Heart right ventricle (tissue), 16 donors: ENCODE measurements around the gene HLA-DPA1. TPM values are rescaled to one million over a fixed set of nuclear protein-coding genes. Genes with fewer than 3 reads are reported as not detected.

Source experiments
- ATAC-seq, 8 donors: fragments of 200-7000 bp; cut with Tn5 transposase; one replicate each; pipeline ENCODE4 v1.9.1; 2020; ENCODE audit warnings: mild to moderate bottlenecking in 8 of 8, moderate library complexity in 8 of 8, moderate number of reproducible peaks in 1 of 8
- DNase-seq, 2 donors: peaks; one replicate each; pipeline ENCODE4 v3.0.0-alpha.2; 2020
- H3K27ac ChIP-seq, 10 donors: fragments of 200-600 bp; sonication (generic) in 2 of 10; one replicate each; pipeline versions ENCODE4 v1.5.0 to v1.8.0; 2020 to 2022; ENCODE audit warnings: mild to moderate bottlenecking in 3 of 10
- H3K27me3 ChIP-seq, 7 donors: fragments of 200-600 bp; one replicate each; pipeline ENCODE4 v1.8.0; 2021 to 2022; ENCODE audit warnings: mild to moderate bottlenecking in 2 of 7
- H3K36me3 ChIP-seq, 9 donors: fragments of 200-600 bp; sonication (generic) in 1 of 9; one replicate each; pipeline versions ENCODE4 v1.5.0 to v1.8.0; 2020 to 2022; ENCODE audit warnings: mild to moderate bottlenecking in 2 of 9
- H3K4me1 ChIP-seq, 9 donors: fragments of 200-600 bp; sonication (generic) in 1 of 9; one replicate each; pipeline versions ENCODE4 v1.5.0 to v1.8.0; 2020 to 2022; ENCODE audit warnings: mild to moderate bottlenecking in 4 of 9
- H3K4me3 ChIP-seq, 10 donors: fragments of 200-600 bp; sonication (generic) in 2 of 10; one replicate each; pipeline versions ENCODE4 v1.5.0 to v1.8.0; 2020 to 2022; ENCODE audit warnings: mild to moderate bottlenecking in 7 of 10, moderate library complexity in 2 of 10
- H3K9me3 ChIP-seq, 11 donors: fragments of 200-600 bp in 10 of 11; sonication (generic) in 2 of 11; one replicate each; pipeline versions ENCODE4 v1.5.0 to v1.8.0; 2013 to 2022; ENCODE audit warnings: mild to moderate bottlenecking in 2 of 11, control low read depth in 1 of 11, moderate library complexity in 1 of 11
- CTCF ChIP-seq, 9 donors: fragments of 200-600 bp; sonication (generic) in 2 of 9; IDR thresholded peaks; one replicate each; pipeline versions ENCODE4 v1.5.0 to v1.8.0; 2021 to 2022; ENCODE audit warnings: antibody characterized with exemption in 9 of 9, mild to moderate bottlenecking in 5 of 9, moderate library complexity in 1 of 9
- WGBS, 2 donors: extraction: QIAGEN DNeasy Blood & Tissue Kit; methylation state at CpG; one replicate each; pipeline ENCODE4 v1.1.7; 2013; ENCODE audit warnings: inconsistent platforms in 1 of 2; 5-methylcytosine and 5-hydroxymethylcytosine counted together
- intact Hi-C, 10 donors: fragments of 100-400 bp; cut with DNase I; formaldehyde crosslinking; loops; one replicate each; pipeline versions ENCODE4 v1.11.1 to v1.14.2; 2022
- polyA plus RNA-seq, 2 donors: library from polyadenylated mRNA; stranded (reverse); fragments of 200-250 nt; gene quantifications; one replicate each; pipeline ENCODE4 v1.2.3, GENCODE V29; 2013
- total RNA-seq, 10 donors: library from RNA; stranded (reverse); fragmentation: NEBNext Ultra II Directional in 3 of 10; extraction: Animal tissue kit (Norgen Biotek cat#: 25700) in 3 of 10; gene quantifications; one replicate each; pipeline versions ENCODE4 v1.2.1 to v1.2.4, GENCODE V29; 2021 to 2023
- donor health status: Arrhythmogenic right ventricular cardiomyopathy.
- donor health status: ischemic (EF 13 %, LVEDD 7.1; RV severe dilation, severe dysfunction).
- donor health status: healthy with polysubstance abuse.
- donor health status: DM: no; HTN: yes; CAD: no.
- donor health status: DM: no; HTN: no; CAD: no.
- donor health status: ischemic (EF 25% LVEDD 6.9; RV normal size, moderate dysfunction).
- donor health status: ischemic (EF 25% LVEDD 5.7; RV mildly dilated, moderate dysfunction).
- donor health status: healthy.
- donor health status: DM: yes; HTN: yes; CAD: no.
- donor health status: Ischemic cardiomyopathy.
- donor health status: ischemic (EF 35%, LVEDD 5.7; RV mildly dilated, moderate dysfunction).
- donor health status: nonischemic (EF 11% LVEDD 7.7; RV severe dilation, severe dysfunction).
- donor health status: DM: yes; HTN: yes; CAD: no.
- donor health status: PGD.
- donor health status: ischemic (EF 29% LVEDD 5.4; RV normal size, mild dysfunction).
- donor health status: nonischemic (EF 23%, LVEDD 6.1; RV moderate dilation, normal function).

HLA-DPA1 gene
- total and polyA plus RNA-seq, 12 donors: 17.8 to 328 (median 47.5) TPM

GRCh38 chr6:33029328-33030184, 43.9 kb downstream of the HLA-DPA1 start:
- intact Hi-C loops: no loop called here
- Histone ChIP-seq H3K4me1 (peaks cover 0 to 26% (median 6%) of the 10 kb centered on the region in 9 donors), H3K4me3 (no peak overlapping the region), H3K9me3 (peaks cover 0 to 3% (median 0%) of the 10 kb centered on the region in 11 donors), H3K27me3 (peaks cover 0 to 9% (median 0%) of the 10 kb centered on the region in 7 donors), H3K27ac (peak overlapping the region; percentile 40 to 94 (median 82)), H3K36me3 (no peaks in the 10 kb centered on the region)
- WGBS, 2 donors: 37 to 51% methylated on average over 6 of the region's 6 CpGs
- DNase-seq (peak in 1 of 2 donors; percentile 76), ATAC-seq (peak; percentile 87 to 98 (median 96))
- no peak for TF ChIP-seq CTCF (IDR thresholded peaks at IDR 0.05)

GRCh38 chr6:33028220-33028849, 45.1 kb downstream of the HLA-DPA1 start:
- Histone ChIP-seq H3K9me3 (no peaks in the 10 kb centered on the region), H3K4me1 (peaks cover 0 to 26% (median 6%) of the 10 kb centered on the region in 9 donors), H3K4me3 (no peak overlapping the region), H3K27me3 (peaks cover 0 to 9% (median 0%) of the 10 kb centered on the region in 7 donors), H3K36me3 (no peaks in the 10 kb centered on the region), H3K27ac (peak overlapping the region in 8 of 10 donors; percentile 9 to 94 (median 85))
- no peak for TF ChIP-seq CTCF (IDR thresholded peaks at IDR 0.05)
- peak in 5 of 8 donors; percentile 23 to 53 (median 39) for ATAC-seq
- intact Hi-C loops: no loop called here
- DNase-seq: no peak
- 2 to 14% methylated on average over 1 of the region's 1 CpG for WGBS, 2 donors

- Histone ChIP-seq H3K27me3 (no peaks in the 10 kb centered on the region), H3K36me3 (no peaks in the 10 kb centered on the region), H3K4me1 (peaks cover 0 to 25% (median 13%) of the 10 kb centered on the region in 9 donors), H3K4me3 (no peak overlapping the region), H3K27ac (no peak overlapping the region), H3K9me3 (no peaks in the 10 kb centered on the region)
- intact Hi-C loops: no loop called here
- no peak for DNase-seq
- no peak for TF ChIP-seq CTCF (IDR thresholded peaks at IDR 0.05)
- no peak for ATAC-seq
Observed at GRCh38 chr6:33024521-33024920, 48.9 kb downstream of the HLA-DPA1 start.

- H3K27ac ChIP-seq: no peak overlapping the region
- no peak for TF ChIP-seq CTCF (IDR thresholded peaks at IDR 0.05)
- DNase-seq: no peak
- peaks cover 0 to 27% (median 21%) of the 10 kb centered on the region in 9 donors for H3K4me1 ChIP-seq
- no peak for ATAC-seq
- WGBS, 2 donors: 58 to 62% methylated on average over 3 of the region's 3 CpGs
- H3K36me3 ChIP-seq: no peaks in the 10 kb centered on the region
- no peaks in the 10 kb centered on the region for H3K9me3 ChIP-seq
- no peak overlapping the region for H3K4me3 ChIP-seq
- intact Hi-C loops: no loop called here
- no peaks in the 10 kb centered on the region for H3K27me3 ChIP-seq
Observed at GRCh38 chr6:33023536-33023935, 49.9 kb downstream of the HLA-DPA1 start.
